Aorta (tissue), 5 donors: Measurements from ENCODE around the gene PRSS16. TPM values are rescaled to one million over a fixed set of nuclear protein-coding genes. Genes with fewer than 3 reads are reported as not detected.

Source experiments
- ATAC-seq: fragments of 200-7000 bp; cut with Tn5 transposase; one replicate; pipeline ENCODE4 v1.9.1; 2022; ENCODE audit warnings: moderate library complexity; ENCODE audit not compliant: low FRiP score
- DNase-seq, 2 donors: peaks; one replicate each; pipeline ENCODE4 v3.0.0-alpha.2; 2020
- H3K27ac ChIP-seq, 2 donors: one replicate each; pipeline ENCODE4 v1.5.1; 2013; ENCODE audit warnings: low read length in 2 of 2, mild to moderate bottlenecking in 2 of 2, moderate library complexity in 2 of 2, control low read depth in 1 of 2, inconsistent platforms in 1 of 2, low read depth in 1 of 2
- H3K27me3 ChIP-seq, 2 donors: one replicate each; pipeline ENCODE4 v1.6.1; 2013; ENCODE audit warnings: control low read depth in 1 of 2, low read length in 1 of 2, mild to moderate bottlenecking in 1 of 2, moderate library complexity in 1 of 2; ENCODE audit not compliant: insufficient read depth in 2 of 2, control insufficient read depth in 1 of 2
- H3K36me3 ChIP-seq, 2 donors: one replicate each; pipeline ENCODE4 v1.6.1; 2013; ENCODE audit warnings: control low read depth in 1 of 2, low read length in 1 of 2, mild to moderate bottlenecking in 1 of 2; ENCODE audit not compliant: insufficient read depth in 2 of 2, control insufficient read depth in 1 of 2
- H3K4me1 ChIP-seq, 2 donors: one replicate each; pipeline ENCODE4 v1.6.1; 2013; ENCODE audit warnings: low read length in 2 of 2, control low read depth in 1 of 2, mild to moderate bottlenecking in 1 of 2, moderate library complexity in 1 of 2; ENCODE audit not compliant: insufficient read depth in 2 of 2, control insufficient read depth in 1 of 2
- H3K4me3 ChIP-seq, 2 donors: one replicate each; pipeline ENCODE4 v1.5.1; 2013; ENCODE audit warnings: low read length in 2 of 2, control low read depth in 1 of 2, mild to moderate bottlenecking in 1 of 2
- H3K9me3 ChIP-seq: one replicate; pipeline ENCODE4 v1.6.1; 2013; ENCODE audit warnings: mild to moderate bottlenecking, low read length; ENCODE audit not compliant: control insufficient read depth
- WGBS, 2 donors: extraction: QIAGEN DNeasy Blood & Tissue Kit; methylation state at CpG; one replicate each; pipeline ENCODE4 v1.1.7; 2013; 5-methylcytosine and 5-hydroxymethylcytosine counted together
- intact Hi-C, 2 donors: fragments of 100-400 bp; cut with DNase I; formaldehyde crosslinking; loops; one replicate each; pipeline versions ENCODE4 v1.14.2 to v1.15.0; 2022
- polyA plus RNA-seq, 2 donors: library from polyadenylated mRNA; stranded (reverse); fragments of 200-250 nt; gene quantifications; one replicate each; pipeline ENCODE4 v1.2.3, GENCODE V29; 2013
- total RNA-seq, 2 donors: library from RNA; stranded (reverse); fragmentation: NEBNext Ultra II Directional; extraction: Animal tissue kit (Norgen Biotek cat#: 25700); gene quantifications; one replicate each; pipeline ENCODE4 v1.2.1, GENCODE V29; 2021
- donor health status: healthy with polysubstance abuse.
- donor health status: Bipolar disorder and iron deficiency.
- donor health status: DM: no; HTN: no; CAD: no.
- donor health status: DM: no; HTN: no; CAD: no.
- donor health status: DM: yes; HTN: yes; CAD: no.

PRSS16 gene
- total and polyA plus RNA-seq, 4 donors: 0.75 to 1.1 TPM; not detected in 2

- Histone ChIP-seq H3K9me3 (peaks cover 15% of the 10 kb centered on the region), H3K27me3 (peaks cover 0 to 2% of the 10 kb centered on the region in 2 donors), H3K36me3 (no peaks in the 10 kb centered on the region), H3K4me3 (peak overlapping the region in 1 of 2 donors; percentile 19), H3K27ac (no peak overlapping the region), H3K4me1 (no peaks in the 10 kb centered on the region)
- ATAC-seq: no peak
- no peak for DNase-seq
- 5 to 8% methylated on average over 8 of the region's 8 CpGs for WGBS, 2 donors
- intact Hi-C loops: no loop called here
These were observed 40.2 kb downstream of the PRSS16 start for GRCh38 chr6:27287751-27288135.

DNA sequence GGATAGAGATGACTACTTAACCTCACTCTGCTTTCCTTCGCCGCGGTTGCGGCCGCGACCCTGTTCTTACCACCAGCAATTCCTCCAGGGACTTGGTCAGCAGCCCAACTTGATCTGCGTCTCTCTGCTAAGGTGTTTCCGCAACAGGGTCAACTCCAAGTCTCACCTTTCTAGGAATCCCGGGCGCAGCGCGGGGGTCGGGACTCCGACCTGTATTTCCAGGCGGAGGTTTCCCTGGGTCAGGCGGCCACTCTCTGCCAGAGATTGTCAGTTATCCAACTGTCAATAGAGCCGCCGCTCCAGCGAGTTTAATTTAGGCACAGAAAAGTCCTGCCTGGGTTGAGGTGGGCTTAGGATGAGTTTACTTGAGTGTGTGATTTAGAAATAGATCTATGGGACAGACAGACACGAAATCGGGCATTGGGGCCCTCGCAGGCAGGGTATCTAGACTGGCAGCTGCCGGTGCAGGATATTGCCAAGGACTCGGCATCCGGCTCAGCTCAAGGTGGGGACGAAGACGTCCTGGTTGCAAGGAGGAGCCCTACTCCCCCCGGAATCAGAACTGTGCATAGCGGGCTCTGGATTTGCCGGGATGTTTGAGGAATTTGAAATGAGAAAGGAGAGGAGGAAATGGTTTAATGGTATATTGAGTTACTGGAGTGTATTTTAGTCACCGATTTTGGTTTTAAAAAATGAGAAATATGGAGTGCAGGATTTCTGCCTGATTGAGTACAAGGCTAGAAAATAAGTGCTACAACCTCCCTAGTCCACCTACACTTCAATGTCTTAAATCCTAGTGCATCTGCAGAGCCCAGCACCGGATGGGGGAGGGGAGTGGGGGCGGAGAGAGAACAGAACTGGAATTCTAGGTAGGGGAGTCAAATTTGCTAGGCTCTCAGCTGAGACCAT is 40.9 kb downstream of the PRSS16 start:
- no peaks in the 10 kb centered on the region for H3K36me3 ChIP-seq
- no peak for ATAC-seq
- no peaks in the 10 kb centered on the region for H3K4me1 ChIP-seq
- no peak for DNase-seq
- H3K9me3 ChIP-seq: peaks cover 12% of the 10 kb centered on the region
- H3K4me3 ChIP-seq: no peak overlapping the region
- WGBS, 2 donors: 3 to 4% methylated on average over 33 of the region's 33 CpGs
- intact Hi-C loops: no loop called here
- H3K27me3 ChIP-seq: peaks cover 0 to 2% of the 10 kb centered on the region in 2 donors
- no peak overlapping the region for H3K27ac ChIP-seq

DNA sequence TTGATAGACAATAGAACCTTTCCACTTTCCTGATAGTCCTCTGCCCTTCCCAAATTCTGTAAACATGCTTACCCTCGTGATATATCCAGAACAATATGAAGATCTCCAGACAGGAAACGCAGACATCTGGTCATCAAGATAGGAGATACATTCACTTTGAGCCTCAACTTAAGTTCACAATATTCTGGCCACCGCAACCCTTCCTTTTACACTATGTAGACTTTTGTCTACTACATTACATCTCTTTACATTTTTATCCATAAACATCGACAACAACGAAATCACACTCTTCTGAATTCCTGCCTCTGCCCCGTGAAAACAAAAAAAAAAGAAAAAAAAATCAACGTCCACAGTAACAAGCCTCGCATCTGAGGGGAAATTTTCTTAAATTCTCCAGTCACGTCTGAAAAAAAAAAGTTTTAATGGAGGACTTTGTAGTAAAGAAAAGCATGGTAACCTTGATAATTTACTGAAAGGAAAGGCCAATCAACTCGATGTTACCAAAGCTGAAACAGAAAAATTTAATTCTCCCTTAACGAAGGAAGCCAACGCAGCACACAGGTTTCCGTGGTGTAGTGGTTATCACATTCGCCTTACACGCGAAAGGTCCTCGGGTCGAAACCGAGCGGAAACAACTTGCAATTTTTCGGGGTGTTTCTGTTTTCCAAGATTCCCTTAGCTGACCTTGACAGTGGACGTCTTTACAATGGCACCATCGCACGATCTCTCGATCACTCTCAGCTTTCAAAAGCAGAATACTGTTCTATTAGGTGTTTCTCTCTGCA is 42.8 kb downstream of the PRSS16 start:
- H3K36me3 ChIP-seq: no peaks in the 10 kb centered on the region
- WGBS, 2 donors: 6 to 8% methylated on average over 25 of the region's 25 CpGs
- no peak overlapping the region for H3K27ac ChIP-seq
- intact Hi-C loops: no loop called here
- ATAC-seq: no peak
- H3K4me1 ChIP-seq: no peaks in the 10 kb centered on the region
- H3K4me3 ChIP-seq: no peak overlapping the region
- DNase-seq: no peak
- H3K9me3 ChIP-seq: peaks cover 12% of the 10 kb centered on the region
- peaks cover 0 to 2% of the 10 kb centered on the region in 2 donors for H3K27me3 ChIP-seq

DNA sequence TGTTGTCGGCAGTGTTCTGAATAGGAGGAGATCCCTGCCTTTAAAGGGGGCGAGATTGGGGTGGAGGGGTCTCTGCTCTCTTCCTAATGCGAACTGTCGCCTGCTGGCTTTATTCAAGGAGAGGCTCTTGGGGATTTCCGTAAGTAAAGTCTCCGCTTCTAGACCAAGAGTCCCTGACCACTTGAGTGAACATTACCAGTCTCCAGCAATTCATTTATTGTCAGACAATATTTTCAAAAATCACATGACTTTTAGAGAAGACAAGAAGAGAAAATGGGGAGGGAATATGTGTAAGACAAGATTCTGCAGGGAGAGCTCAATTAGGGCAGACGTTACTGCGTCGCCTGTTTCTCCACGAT is 43.3 kb downstream of the PRSS16 start:
- DNase-seq: no peak
- peaks cover 0 to 2% of the 10 kb centered on the region in 2 donors for H3K27me3 ChIP-seq

DNA sequence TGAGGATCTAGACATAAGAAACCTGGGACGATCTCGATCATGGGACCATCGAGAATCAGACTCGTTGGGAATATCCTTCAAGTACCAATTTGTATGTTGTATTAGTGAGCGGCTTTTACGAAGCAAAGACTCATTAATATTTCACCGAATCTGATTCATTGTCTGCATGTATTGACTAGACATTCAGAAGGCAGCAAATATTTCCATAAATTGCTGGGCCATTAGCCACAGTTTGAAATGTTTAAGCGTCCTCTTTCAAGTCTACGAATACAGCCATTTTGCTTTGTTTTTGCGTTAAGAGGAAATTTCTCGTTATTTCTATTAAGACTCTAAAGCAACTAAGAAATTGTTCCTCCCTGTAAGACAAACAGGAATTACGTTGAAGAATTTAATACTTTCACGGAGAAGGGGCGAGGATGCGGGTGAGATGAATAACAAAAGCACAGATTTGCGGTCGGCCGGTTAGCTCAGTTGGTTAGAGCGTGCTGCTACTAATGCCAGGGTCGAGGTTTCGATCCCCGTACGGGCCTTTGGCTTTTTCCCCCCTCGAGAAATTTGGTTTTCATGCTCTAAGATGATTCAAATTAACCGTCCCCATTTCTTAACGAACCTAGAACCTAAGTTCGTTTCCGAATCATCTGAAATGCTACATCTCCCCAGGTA is 46.1 kb downstream of the PRSS16 start:
- intact Hi-C loops: no loop called here
- WGBS, 2 donors: 17 to 18% methylated on average over 28 of the region's 28 CpGs
- H3K9me3 ChIP-seq: peaks cover 10% of the 10 kb centered on the region
- H3K27ac ChIP-seq: no peak overlapping the region
- ATAC-seq (no peak), DNase-seq (no peak)
- H3K4me1 ChIP-seq: no peaks in the 10 kb centered on the region
- peaks cover 0 to 2% of the 10 kb centered on the region in 2 donors for H3K27me3 ChIP-seq
- no peaks in the 10 kb centered on the region for H3K36me3 ChIP-seq
- no peak overlapping the region for H3K4me3 ChIP-seq

More for the DNA sequence above, 43.3 kb downstream of the PRSS16 start:
- intact Hi-C loops: no loop called here
- no peak for ATAC-seq
- H3K9me3 ChIP-seq: peaks cover 12% of the 10 kb centered on the region
- no peak overlapping the region for H3K27ac ChIP-seq
- no peaks in the 10 kb centered on the region for H3K36me3 ChIP-seq
- WGBS, 2 donors: 13 to 17% methylated on average over 10 of the region's 10 CpGs
- H3K4me3 ChIP-seq: no peak overlapping the region
- no peaks in the 10 kb centered on the region for H3K4me1 ChIP-seq

GRCh38 chr6:27294409-27294808 is 46.9 kb downstream of the PRSS16 start:
- Histone ChIP-seq H3K36me3 (no peaks in the 10 kb centered on the region), H3K27me3 (peaks cover 0 to 2% of the 10 kb centered on the region in 2 donors), H3K4me3 (no peak overlapping the region), H3K9me3 (peaks cover 10% of the 10 kb centered on the region), H3K4me1 (no peaks in the 10 kb centered on the region), H3K27ac (no peak overlapping the region)
- intact Hi-C loops: no loop called here
- ATAC-seq (no peak), DNase-seq (no peak)
- 16 to 17% methylated on average over 5 of the region's 5 CpGs for WGBS, 2 donors

DNA sequence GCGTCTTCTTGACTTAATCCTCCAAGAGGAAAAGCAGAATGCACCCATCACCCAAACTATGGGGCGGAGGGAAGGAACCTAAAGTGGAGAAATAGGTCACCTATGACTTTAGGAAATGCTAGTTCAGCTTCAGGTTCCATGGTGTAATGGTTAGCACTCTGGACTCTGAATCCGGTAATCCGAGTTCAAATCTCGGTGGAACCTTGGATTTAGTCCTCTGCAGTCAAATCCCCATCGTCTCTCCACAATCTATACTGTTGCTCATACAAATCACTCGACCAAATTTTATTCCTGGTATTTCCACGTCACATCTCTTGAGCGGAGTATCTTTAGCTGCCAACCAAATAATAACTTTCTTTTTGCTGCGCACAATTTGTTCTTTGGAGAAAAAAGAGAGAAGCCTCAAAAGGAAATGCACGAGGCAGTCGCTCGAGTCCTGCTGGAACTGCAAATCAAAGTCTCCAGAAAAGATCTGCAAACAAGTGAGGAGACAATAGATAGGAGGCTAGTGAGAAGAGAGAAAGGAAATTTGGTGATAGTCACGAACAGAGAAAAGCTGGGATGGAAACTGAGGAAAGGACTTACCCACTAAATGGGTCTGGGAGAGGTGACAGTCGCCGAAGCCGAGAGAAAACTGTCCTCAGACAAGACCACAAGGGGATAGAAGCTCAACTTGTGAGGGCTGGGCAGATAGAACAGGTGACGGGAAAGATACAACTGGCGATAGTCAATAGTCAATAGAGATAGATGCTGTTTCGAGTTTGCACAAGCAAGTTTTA is 48.0 kb downstream of the PRSS16 start:
- Histone ChIP-seq H3K4me1 (no peaks in the 10 kb centered on the region), H3K27me3 (peaks cover 0 to 2% of the 10 kb centered on the region in 2 donors), H3K36me3 (no peaks in the 10 kb centered on the region), H3K9me3 (peaks cover 9% of the 10 kb centered on the region), H3K4me3 (no peak overlapping the region), H3K27ac (no peak overlapping the region)
- WGBS, 2 donors: 4 to 6% methylated on average over 20 of the region's 20 CpGs
- DNase-seq (no peak), ATAC-seq (no peak)
- intact Hi-C loops: no loop called here

DNA sequence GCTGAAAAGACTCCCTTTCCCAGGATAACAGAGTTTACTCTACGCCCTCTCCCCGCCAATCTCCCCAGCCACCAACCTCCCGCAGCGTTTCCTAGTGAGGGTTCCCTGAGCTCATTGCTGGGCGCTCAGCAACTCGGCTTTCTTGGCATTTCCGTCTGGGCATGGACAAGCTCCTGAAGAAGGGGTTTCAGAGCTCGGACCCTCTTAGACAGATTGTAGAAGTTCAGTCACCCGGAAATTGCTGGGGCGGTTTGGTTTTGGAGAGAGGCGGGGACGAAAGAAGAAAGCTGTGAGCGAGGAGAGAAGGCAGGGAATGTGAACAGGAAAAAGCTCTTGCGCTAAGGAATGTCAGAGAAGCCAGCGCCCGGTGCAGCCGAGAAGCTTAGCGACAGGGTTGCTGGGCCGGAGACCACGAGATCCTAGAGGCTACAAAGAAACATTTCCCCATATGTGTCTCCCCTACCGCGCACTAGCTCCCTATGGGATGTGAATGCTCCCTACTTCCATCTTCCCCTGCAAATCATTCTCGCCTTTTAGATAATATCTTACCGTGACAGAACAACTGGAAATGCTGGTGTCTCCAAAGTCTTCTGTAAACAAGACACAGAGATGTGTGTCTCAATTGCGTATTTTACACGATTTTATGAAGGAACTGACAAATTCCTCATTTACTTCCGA is 48.7 kb downstream of the PRSS16 start:
- ATAC-seq (no peak), DNase-seq (no peak)
- Histone ChIP-seq H3K4me1 (no peaks in the 10 kb centered on the region), H3K27me3 (no peaks in the 10 kb centered on the region), H3K27ac (no peak overlapping the region), H3K9me3 (peaks cover 8% of the 10 kb centered on the region), H3K4me3 (no peak overlapping the region), H3K36me3 (no peaks in the 10 kb centered on the region)
- WGBS, 2 donors: 4 to 5% methylated on average over 27 of the region's 27 CpGs
- intact Hi-C loops: no loop called here
